ENCODE data around the gene AFP. TPM values are rescaled to one million over a fixed set of nuclear protein-coding genes. Genes with fewer than 3 reads are reported as not detected.

AFP gene
- total RNA-seq, 1 donor from 2014 or later = 11.3 TPM

DNA sequence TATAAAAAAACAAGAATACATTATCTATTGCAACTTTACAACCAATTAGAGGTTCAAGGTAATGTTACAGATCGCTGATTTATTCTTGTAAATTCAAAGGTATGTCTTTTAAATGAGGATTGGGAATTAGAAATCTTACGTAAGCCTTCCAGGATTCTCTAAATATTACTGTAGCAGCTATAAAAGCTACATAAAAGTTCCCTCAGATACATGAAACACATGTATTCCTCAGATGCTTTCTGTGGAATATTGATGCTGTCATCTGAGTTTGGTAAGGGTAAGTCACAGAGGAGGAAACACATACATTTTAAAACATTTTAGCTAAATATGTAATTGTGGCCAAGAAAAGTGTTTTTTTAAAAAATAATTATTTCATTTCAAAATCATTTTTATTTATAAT, 3.4 kb downstream of the AFP start:
- H3K36me3 ChIP-seq (ENCODE audit: insufficient read depth, low read length) = no peaks in the 10 kb centered on the region
- Mint-ChIP-seq H3K4me3 (ENCODE audit: unreplicated experiment) (no peak overlapping the region), H3K27me3 (ENCODE audit: low read depth, unreplicated experiment) (peaks cover 3% of the 10 kb centered on the region), H3K36me3 (ENCODE audit: low read depth, unreplicated experiment) (no peaks in the 10 kb centered on the region), H3K4me1 (ENCODE audit: low read depth, unreplicated experiment) (peaks cover 2% of the 10 kb centered on the region), H3K27ac (ENCODE audit: unreplicated experiment) (no peak overlapping the region), H3K9me3 (ENCODE audit: unreplicated experiment) (no peaks in the 10 kb centered on the region)
- FAIRE-seq = no peak
- no peak overlapping the region for H3K27ac ChIP-seq (ENCODE audit: low read depth, low read length)
- TF ChIP-seq EZH2 (IDR thresholded peaks at IDR 0.05; ENCODE audit: insufficient read depth, low read length) = no peak
- TF ChIP-seq, protein P1, sequence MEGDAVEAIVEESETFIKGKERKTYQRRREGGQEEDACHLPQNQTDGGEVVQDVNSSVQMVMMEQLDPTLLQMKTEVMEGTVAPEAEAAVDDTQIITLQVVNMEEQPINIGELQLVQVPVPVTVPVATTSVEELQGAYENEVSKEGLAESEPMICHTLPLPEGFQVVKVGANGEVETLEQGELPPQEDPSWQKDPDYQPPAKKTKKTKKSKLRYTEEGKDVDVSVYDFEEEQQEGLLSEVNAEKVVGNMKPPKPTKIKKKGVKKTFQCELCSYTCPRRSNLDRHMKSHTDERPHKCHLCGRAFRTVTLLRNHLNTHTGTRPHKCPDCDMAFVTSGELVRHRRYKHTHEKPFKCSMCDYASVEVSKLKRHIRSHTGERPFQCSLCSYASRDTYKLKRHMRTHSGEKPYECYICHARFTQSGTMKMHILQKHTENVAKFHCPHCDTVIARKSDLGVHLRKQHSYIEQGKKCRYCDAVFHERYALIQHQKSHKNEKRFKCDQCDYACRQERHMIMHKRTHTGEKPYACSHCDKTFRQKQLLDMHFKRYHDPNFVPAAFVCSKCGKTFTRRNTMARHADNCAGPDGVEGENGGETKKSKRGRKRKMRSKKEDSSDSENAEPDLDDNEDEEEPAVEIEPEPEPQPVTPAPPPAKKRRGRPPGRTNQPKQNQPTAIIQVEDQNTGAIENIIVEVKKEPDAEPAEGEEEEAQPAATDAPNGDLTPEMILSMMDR (IDR thresholded peaks at IDR 0.05; ENCODE audit: insufficient read depth, low read depth, low read length) = no peak
- H2AFZ ChIP-seq (ENCODE audit: low read depth, low read length) = no peak overlapping the region
- H3K9ac ChIP-seq (ENCODE audit: low read length) = no peak overlapping the region
- no peak for DNase-seq (ENCODE audit: low read depth)
- no peaks in the 10 kb centered on the region for H3K27me3 ChIP-seq (ENCODE audit: insufficient read depth, low read length)
- H3K4me3 ChIP-seq (ENCODE audit: insufficient read depth, low read depth, low read length) = no peak overlapping the region
- no peaks in the 10 kb centered on the region for H3K9me3 ChIP-seq (ENCODE audit: insufficient read depth, low read depth, low read length)
- no peaks in the 10 kb centered on the region for H3K4me1 ChIP-seq (ENCODE audit: insufficient read depth, low read length)
- no peaks in the 10 kb centered on the region for H3K79me2 ChIP-seq (ENCODE audit: insufficient read depth, low read length)
- no peak overlapping the region for H3K4me2 ChIP-seq (ENCODE audit: low read length)
- no peaks in the 10 kb centered on the region for H4K20me1 ChIP-seq (ENCODE audit: insufficient read depth, low read length)

- no peak overlapping the region for H3K4me3 Mint-ChIP-seq (ENCODE audit: unreplicated experiment)
- H3K27me3 ChIP-seq (ENCODE audit: insufficient read depth, low read length) = no peaks in the 10 kb centered on the region
- no peak for DNase-seq (ENCODE audit: low read depth)
- H3K36me3 Mint-ChIP-seq (ENCODE audit: low read depth, unreplicated experiment) = no peaks in the 10 kb centered on the region
- H4K20me1 ChIP-seq (ENCODE audit: insufficient read depth, low read length) = no peaks in the 10 kb centered on the region
- no peak overlapping the region for H3K27ac Mint-ChIP-seq (ENCODE audit: unreplicated experiment)
- H3K36me3 ChIP-seq (ENCODE audit: insufficient read depth, low read length) = no peaks in the 10 kb centered on the region
- FAIRE-seq = no peak
- H3K27ac ChIP-seq (ENCODE audit: low read depth, low read length) = no peak overlapping the region
- peaks cover 3% of the 10 kb centered on the region for H3K27me3 Mint-ChIP-seq (ENCODE audit: low read depth, unreplicated experiment)
- H3K9me3 Mint-ChIP-seq (ENCODE audit: unreplicated experiment) = no peaks in the 10 kb centered on the region
- H3K79me2 ChIP-seq (ENCODE audit: insufficient read depth, low read length) = no peaks in the 10 kb centered on the region
- no peak overlapping the region for H3K4me3 ChIP-seq (ENCODE audit: insufficient read depth, low read depth, low read length)
- TF ChIP-seq, protein P1 (IDR thresholded peaks at IDR 0.05; ENCODE audit: insufficient read depth, low read depth, low read length) = no peak
- TF ChIP-seq EZH2 (IDR thresholded peaks at IDR 0.05; ENCODE audit: insufficient read depth, low read length) = no peak
- no peaks in the 10 kb centered on the region for H3K9me3 ChIP-seq (ENCODE audit: insufficient read depth, low read depth, low read length)
- H3K9ac ChIP-seq (ENCODE audit: low read length) = no peak overlapping the region
- no peak overlapping the region for H3K4me2 ChIP-seq (ENCODE audit: low read length)
- no peaks in the 10 kb centered on the region for H3K4me1 ChIP-seq (ENCODE audit: insufficient read depth, low read length)
- no peak overlapping the region for H2AFZ ChIP-seq (ENCODE audit: low read depth, low read length)
- peaks cover 2% of the 10 kb centered on the region for H3K4me1 Mint-ChIP-seq (ENCODE audit: low read depth, unreplicated experiment)
Measured at GRCh38 chr4:73439991-73440390, 4.0 kb downstream of the AFP start.

GRCh38 chr4:73440653-73441052, 4.6 kb downstream of the AFP start:
- H3K36me3 ChIP-seq (ENCODE audit: insufficient read depth, low read length) = no peaks in the 10 kb centered on the region
- no peaks in the 10 kb centered on the region for H3K36me3 Mint-ChIP-seq (ENCODE audit: low read depth, unreplicated experiment)
- DNase-seq (ENCODE audit: low read depth) = no peak
- no peak overlapping the region for H3K4me3 Mint-ChIP-seq (ENCODE audit: unreplicated experiment)
- no peaks in the 10 kb centered on the region for H3K9me3 Mint-ChIP-seq (ENCODE audit: unreplicated experiment)
- H3K4me2 ChIP-seq (ENCODE audit: low read length) = no peak overlapping the region
- no peak overlapping the region for H3K27ac ChIP-seq (ENCODE audit: low read depth, low read length)
- no peaks in the 10 kb centered on the region for H4K20me1 ChIP-seq (ENCODE audit: insufficient read depth, low read length)
- H3K9me3 ChIP-seq (ENCODE audit: insufficient read depth, low read depth, low read length) = no peaks in the 10 kb centered on the region
- no peak for FAIRE-seq
- H3K4me3 ChIP-seq (ENCODE audit: insufficient read depth, low read depth, low read length) = no peak overlapping the region
- no peaks in the 10 kb centered on the region for H3K4me1 ChIP-seq (ENCODE audit: insufficient read depth, low read length)
- H3K79me2 ChIP-seq (ENCODE audit: insufficient read depth, low read length) = no peaks in the 10 kb centered on the region
- no peak for TF ChIP-seq EZH2 (IDR thresholded peaks at IDR 0.05; ENCODE audit: insufficient read depth, low read length)
- TF ChIP-seq, protein P1 (IDR thresholded peaks at IDR 0.05; ENCODE audit: insufficient read depth, low read depth, low read length) = no peak
- H3K27me3 ChIP-seq (ENCODE audit: insufficient read depth, low read length) = no peaks in the 10 kb centered on the region
- H3K27me3 Mint-ChIP-seq (ENCODE audit: low read depth, unreplicated experiment) = peaks cover 3% of the 10 kb centered on the region
- H2AFZ ChIP-seq (ENCODE audit: low read depth, low read length) = no peak overlapping the region
- H3K9ac ChIP-seq (ENCODE audit: low read length) = no peak overlapping the region
- no peak overlapping the region for H3K27ac Mint-ChIP-seq (ENCODE audit: unreplicated experiment)
- H3K4me1 Mint-ChIP-seq (ENCODE audit: low read depth, unreplicated experiment) = peaks cover 2% of the 10 kb centered on the region
